Lung microvascular endothelial cell (primary cell): ENCODE data around the gene JPT2. TPM values are rescaled to one million over a fixed set of nuclear protein-coding genes. Genes with fewer than 3 reads are reported as not detected.
"Not testable (repeated sequence)": the region's sequence is repeated elsewhere in the genome, so short reads cannot be mapped to it uniquely, and the experiment has no call there.

Experiments
- DNase-seq, 2 donors: peaks; one replicate each; pipeline versions ENCODE4 v3.0.0 to v3.0.0-alpha.2; 2010; ENCODE audit warnings: low read depth in 2 of 2
- total RNA-seq: library from RNA; depleted of rRNA; stranded (reverse); fragments of >200 nt; gene quantifications from 2 replicates; pipeline ENCODE4 v1.2.1, GENCODE V29; 2014

Gene JPT2
- total RNA-seq, 1 donor from 2014 or later = 48.4 TPM

DNA sequence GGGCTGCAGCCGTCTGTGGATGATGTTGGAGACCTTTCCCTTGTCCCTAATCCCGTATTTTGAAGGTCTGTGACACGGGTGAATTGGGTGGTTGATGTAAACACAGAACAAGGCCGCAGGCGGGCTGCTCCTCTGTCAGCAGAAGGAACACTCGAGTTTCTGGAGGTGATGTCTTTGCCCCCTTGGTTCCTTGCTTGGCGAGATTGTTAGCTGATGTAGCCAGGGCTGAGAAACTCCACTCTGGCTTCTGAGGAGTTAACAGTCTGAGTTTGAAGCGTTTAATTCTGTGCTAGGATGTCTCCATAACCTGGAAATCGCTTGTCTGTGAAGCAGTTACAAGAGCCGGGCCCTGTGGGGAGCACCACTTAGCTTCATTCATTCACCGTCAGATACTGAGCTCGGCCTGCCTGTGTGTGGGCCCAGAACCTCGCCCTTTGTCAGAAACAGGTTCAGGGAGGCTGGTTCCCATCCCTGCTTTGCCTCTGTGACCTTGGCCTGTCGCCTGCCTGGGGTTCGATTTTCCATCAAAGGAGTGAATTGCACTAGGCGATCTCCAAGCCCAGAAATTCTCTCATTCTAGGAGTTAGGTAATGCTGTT lies 29.2 kb downstream of the JPT2 start:
- DNase-seq = peak; percentile 49 to 52

DNA sequence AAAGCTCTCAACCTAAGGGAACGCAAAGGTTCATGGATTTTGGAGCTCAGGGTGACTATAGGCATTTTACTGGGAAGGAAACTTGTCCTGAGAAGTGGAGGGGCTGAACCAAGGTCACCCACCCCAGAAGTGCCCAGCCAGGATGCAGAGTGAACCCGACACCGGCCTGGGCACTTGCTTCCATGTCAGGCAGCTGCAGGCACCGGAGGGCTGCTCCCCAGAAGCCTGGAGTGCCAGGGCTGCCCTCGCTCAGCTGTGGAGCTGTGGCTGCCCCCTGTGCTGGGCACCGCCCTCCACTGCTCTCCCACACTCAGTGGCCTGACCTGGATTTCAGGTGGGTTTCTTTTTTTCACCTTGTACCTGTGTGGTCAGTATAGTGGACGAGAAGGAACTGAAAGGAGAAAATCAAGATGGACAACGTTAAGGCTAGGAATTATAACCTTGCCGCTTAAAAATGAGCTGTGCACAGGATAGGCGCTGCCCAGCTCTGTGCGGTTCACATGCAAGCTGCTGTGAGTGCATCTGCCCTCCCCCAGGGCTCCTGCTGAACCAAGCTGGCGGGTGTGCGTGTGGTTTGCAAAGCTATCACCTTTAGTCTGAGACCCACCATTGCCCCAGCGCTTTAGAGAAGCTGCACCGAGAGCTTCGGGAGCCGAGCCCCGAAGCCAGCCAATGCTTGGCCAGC lies 30.1 kb downstream of the JPT2 start:
- no peak for DNase-seq

GRCh38 chr16:1708768-1709180 lies 30.7 kb downstream of the JPT2 start:
- DNase-seq = no peak

DNA sequence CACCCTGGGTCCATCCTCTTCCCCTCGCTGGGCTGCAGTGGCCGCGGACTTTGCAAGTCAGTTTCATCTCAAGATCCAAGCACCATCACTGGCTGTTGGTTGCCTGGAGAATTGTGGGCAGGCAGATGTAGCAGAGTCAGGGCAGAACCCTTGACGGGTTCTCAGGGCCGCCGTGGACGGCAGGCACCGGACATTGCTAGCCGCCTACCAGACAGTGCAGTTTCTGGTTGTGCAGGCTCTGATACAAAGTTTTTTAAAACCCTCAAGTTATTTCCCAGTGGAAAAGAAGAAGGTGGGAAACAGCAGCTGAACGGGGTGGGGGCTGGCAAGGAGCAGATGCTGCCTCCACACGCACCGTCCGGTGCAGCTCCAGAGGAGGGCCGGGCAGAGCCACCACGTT lies 31.3 kb downstream of the JPT2 start:
- DNase-seq = no peak

GRCh38 chr16:1710811-1711507 lies 32.9 kb downstream of the JPT2 start:
- DNase-seq = no peak

- peak; percentile 59 to 69 for DNase-seq
Observed at GRCh38 chr16:1712791-1713261, 34.7 kb downstream of the JPT2 start.

DNA sequence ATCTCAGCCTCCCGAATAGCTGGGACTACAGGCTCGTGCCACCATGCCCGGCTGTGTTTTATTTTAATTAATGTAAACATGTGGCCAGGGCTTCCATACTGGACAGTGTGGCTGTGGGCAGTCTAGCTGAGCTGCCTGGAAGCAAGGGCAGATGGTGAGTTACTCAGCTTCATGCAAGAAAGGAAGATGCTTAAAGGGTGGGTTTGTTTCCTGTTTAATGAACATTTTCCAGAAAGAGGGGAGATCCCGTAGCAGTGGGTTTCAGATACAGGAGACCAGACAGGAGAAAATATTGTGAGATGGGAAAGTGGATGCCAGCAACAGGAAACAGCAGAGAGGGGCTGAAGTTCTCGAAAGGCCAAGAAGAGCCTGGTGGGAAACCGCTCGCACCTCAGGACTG lies 35.3 kb downstream of the JPT2 start:
- no peak for DNase-seq

DNA sequence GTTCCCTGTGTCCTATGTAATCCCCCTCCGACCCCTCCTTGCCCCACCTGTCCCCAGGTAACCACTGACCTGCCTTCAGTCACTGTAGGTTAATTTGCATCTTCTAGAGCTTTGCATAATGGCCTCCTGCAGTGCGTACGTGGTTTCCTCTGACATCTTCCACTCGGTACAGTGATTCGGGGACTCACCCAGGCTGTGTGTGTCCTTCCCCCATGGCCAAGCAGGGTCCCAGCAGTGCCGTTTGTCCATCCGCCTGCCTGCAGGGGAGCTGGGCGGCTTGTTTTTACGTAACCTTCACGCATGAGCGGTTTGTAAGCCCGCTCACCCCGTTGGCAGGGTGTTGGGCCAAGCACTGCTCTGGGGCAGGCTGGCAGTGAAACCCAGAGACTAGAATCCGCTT lies 35.9 kb downstream of the JPT2 start:
- no peak for DNase-seq

DNA sequence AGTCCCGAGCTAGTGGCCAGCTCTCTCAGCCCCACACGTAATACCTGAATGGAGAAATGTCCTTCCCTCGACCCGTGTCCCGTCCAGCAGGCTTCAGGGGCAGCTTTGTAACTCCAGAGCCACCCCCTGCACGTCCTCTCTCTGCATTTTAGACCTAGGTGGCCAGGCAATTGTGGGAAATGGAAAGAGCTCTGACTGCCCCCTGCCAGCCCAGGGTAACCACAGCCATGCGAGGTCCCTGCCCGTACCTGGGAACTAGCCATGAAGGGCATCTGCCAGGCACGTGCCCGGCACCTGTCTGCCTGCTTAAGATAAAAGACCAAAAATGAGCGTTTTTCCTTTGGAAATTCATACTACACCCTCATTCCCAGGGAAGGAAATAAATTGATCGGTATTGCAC lies 37.1 kb downstream of the JPT2 start:
- no peak for DNase-seq

DNA sequence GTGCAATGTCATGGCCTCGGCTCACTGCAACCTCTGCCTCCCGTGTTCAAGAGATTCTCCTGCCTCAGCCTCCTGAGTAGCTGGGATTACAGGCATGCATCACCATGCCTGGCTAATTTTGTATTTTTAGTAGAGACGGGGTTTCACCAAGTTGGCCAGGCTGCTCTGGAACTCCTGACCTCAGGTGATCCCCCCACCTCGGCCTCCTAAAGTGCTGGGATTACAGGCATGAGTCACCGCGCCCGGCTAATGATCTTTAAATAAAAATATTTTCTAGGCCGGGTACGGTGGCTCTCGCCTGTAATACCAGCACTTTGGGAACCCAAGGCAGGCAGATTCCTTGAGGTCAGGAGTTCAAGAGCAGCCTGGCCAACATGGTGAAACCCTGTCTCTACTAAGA lies 40.2 kb downstream of the JPT2 start:
- not testable (repeated sequence) for DNase-seq

DNA sequence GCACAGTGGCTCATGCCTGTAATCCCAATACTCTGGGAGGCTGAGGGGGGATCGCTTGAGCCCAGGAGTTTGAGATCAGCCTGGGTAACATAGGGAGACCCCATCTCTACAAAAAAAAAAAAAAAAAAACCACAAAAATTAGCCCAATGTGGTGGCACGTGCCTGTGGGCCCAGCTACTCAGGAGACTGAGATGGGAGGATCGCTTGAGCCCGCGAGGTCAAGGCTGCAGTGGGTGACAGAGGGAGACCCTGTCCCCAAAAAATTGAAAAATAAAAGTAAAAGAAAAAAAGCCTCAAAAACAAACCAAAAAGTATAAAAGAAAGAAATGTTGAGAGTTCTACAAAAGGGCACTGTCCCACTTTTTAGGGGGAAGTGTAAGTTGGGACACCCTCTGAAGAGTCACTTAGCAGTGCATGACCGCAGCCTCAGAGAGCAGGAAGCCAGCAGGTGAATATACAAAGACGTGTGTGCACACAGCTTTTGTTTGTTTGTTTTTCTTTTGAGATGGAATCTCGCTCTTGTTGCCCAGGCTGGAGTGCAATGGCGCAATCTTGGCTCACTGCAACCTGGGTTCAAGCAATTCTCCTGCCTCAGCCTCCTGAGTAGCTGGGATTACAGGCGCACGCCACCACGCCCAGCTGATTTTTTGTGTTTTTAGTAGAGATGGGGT lies 41.6 kb downstream of the JPT2 start:
- DNase-seq = not testable (repeated sequence)

GRCh38 chr16:1721372-1721771 lies 43.3 kb downstream of the JPT2 start:
- DNase-seq = no peak

GRCh38 chr16:1723450-1724147 lies 45.5 kb downstream of the JPT2 start:
- DNase-seq = peak; percentile 52 to 64

GRCh38 chr16:1724491-1724890 lies 46.4 kb downstream of the JPT2 start:
- DNase-seq = no peak

DNA sequence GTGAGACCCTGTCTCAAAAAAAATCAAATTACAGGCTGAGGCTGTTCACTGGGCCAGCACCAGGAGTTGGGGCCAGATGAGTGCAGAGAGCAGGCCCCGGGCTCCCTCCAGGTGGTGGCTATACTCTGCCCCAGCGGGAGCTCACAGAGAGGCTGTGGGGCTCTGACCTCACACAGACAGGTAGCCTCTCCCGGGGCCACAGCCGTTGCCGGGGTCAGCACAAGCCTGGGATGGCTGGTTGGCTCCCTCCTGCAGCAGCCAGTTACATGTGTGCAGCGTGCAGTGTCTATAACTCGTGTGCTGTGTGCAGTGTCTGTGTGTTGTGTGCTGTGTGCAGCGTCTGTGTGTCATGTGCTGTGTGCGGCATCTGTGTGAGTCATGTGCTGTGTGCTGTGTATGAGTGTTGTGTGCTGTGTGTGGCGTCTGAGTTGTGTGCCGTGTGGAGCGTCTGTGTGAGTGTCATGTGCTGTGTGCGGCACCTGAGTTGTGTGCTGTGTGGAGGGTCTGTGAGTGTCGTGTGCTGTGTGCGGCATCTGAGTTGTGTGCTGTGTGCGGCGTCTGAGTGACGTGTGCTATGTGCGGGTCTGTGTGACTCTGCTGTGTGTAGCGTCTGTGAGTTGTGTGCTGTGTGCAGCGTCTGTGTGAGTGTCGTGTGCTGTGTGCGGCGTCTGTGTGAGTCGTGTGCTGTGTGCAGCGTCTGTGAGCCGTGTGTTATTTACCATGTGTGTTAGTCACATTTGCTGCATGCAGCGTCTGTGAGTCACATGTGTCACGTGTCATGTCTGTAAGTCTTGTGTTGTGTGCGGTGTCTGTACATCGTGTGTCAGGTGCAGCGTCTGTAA lies 48.8 kb downstream of the JPT2 start:
- DNase-seq = no peak

DNA sequence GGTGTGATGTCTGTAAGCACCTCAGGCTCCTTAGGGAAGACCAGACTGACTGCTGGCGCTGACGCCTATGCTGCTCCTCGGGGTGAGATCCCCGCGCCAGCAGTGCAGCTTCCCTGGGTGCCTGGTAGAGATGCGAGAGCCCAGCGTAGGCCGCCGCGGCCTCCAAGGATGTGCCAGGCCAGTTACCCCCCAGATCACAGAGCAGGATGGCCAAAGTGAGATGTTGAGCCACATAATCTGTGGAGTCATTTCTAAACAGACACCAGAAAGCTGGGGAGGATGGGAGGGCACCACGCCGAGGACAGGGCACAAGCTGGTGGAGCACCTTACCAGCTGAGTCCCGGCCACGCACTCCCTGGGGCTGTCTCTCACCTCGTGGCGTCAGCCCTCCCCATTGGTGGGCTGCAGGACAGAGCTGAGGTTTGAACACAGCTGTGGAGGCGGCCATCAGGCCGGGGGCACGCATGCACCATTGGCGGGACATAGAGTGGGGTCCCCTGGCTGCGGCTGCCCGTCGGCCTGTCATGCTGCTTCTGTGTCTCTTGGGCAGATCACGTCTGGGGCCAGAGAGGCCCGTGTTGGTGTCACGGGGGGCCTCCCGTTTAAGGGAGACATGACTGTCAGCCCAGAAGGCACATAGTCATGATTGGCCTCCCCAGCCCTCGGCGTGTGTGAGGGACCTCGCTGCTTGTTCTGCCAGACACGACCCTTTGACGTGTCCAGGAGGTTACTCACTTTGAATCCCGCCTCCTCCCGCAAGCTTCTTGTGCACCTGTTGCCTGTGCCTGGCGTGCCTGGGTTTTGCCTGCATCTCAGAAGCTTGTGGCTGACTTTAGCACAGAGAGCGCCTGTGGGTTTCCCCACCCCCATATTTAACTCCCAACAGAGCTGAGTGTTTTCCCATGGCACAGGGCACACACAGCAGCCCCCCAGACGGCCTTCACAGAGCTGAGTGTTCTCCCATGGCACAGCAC lies 49.9 kb downstream of the JPT2 start:
- DNase-seq = no peak

DNA sequence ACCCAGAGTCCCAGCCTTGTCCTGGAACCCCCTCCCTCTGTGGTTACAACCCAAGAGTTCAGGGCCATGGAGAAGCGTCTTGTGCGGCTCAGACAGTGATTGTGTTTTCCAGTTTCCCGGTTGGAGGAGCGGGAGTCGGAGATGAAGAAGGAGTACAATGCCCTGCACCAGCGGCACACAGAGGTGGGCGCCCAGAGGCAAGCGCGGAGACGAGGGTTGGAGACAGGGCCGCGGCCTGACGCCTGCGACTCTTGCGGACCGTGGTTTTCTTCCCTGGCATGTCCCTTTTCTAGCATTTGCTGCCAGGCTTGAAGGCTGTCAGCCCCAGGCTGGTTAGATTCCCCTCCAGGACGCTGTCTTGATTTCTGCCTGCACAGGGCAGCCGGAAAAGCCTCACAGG lies 50.9 kb downstream of the JPT2 start:
- DNase-seq = no peak

DNA sequence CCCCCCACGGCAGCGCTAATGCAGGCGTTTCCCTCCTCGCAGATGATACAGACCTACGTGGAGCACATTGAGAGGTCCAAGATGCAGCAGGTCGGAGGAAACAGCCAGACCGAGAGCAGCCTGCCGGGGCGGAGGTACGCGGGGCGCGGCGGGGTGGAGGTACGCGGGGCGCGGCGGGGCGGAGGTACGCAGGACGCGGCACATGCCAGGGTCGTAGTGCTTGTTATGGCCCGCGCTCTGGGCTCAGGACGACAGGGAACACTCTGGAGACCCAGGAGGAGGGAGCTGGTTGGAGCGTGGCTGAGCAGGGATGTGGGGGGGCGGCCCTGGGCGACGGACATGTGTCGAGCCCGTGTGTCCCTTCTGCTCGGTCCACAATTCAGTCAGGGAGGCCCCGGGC lies 51.4 kb downstream of the JPT2 start:
- DNase-seq = no peak

GRCh38 chr16:1731073-1731472 lies 53.0 kb downstream of the JPT2 start:
- DNase-seq = no peak
